Adrenal gland (tissue), 12 donors: ENCODE measurements around the gene PTPRU. TPM values are rescaled to one million over a fixed set of nuclear protein-coding genes. Genes with fewer than 3 reads are reported as not detected.

ENCODE experiments used
- DNase-seq, 7 donors: peaks; one replicate each; pipeline ENCODE4 v3.0.0-alpha.2; 2019 to 2020
- H3K27ac ChIP-seq, 5 donors: fragments of 200-600 bp; sonication (generic) in 4 of 5; 1 replicate in 3 of 5; 2 replicates in 2 of 5; pipeline versions ENCODE4 v1.5.1 to v1.8.0; 2016 to 2020; ENCODE audit warnings: mild to moderate bottlenecking in 1 of 5
- H3K27me3 ChIP-seq: fragments of 200-600 bp; 2 replicates; pipeline ENCODE4 v1.8.0; 2021
- H3K36me3 ChIP-seq, 2 donors: fragments of 200-600 bp; replicated peaks in 1 of 2; 1 replicate in 1 of 2; 2 replicates in 1 of 2; pipeline versions ENCODE4 v1.5.1 to v1.8.0; 2018 to 2022
- H3K4me1 ChIP-seq, 2 donors: fragments of 200-600 bp; replicated peaks in 1 of 2; 1 replicate in 1 of 2; 2 replicates in 1 of 2; pipeline versions ENCODE4 v1.5.1 to v1.8.0; 2018 to 2021
- H3K4me3 ChIP-seq, 4 donors: fragments of 200-600 bp; sonication (generic) in 3 of 4; one replicate each; pipeline ENCODE4 v1.5.1; 2016 to 2018
- H3K9me3 ChIP-seq, 3 donors: fragments of 200-600 bp; sonication (generic) in 1 of 3; replicated peaks in 1 of 3; 1 replicate in 2 of 3; 2 replicates in 1 of 3; pipeline versions ENCODE4 v1.5.1 to v1.8.0; 2016 to 2021
- CTCF ChIP-seq, 6 experiments: fragments of 450-650 bp in 4 of 6; fragments of 200-600 bp in 2 of 6; sonication (generic) in 1 of 6; IDR thresholded peaks; 1 replicate in 5 of 6; 2 replicates in 1 of 6; pipeline versions ENCODE4 v1.5.1 to v1.8.0; 2016 to 2021; ENCODE audit warnings: antibody characterized with exemption in 6 of 6, mild to moderate bottlenecking in 2 of 6, moderate library complexity in 1 of 6
- POLR2A ChIP-seq, 2 donors: fragments of 450-650 bp; IDR thresholded peaks; one replicate each; pipeline ENCODE4 v1.6.1; 2017; ENCODE audit warnings: antibody characterized with exemption in 2 of 2, mild to moderate bottlenecking in 2 of 2, moderate library complexity in 1 of 2
- WGBS, 4 donors: extraction: QIAGEN DNeasy Blood & Tissue Kit in 2 of 4; methylation state at CpG; one replicate each; pipeline versions ENCODE4 v1.1.5 to v1.1.7; 2013 to 2017; 5-methylcytosine and 5-hydroxymethylcytosine counted together
- intact Hi-C, 2 donors: fragments of 100-400 bp; cut with DNase I; formaldehyde crosslinking; loops; one replicate each; pipeline versions ENCODE4 v1.14.1 to v1.15.0; 2022 to 2023
- polyA plus RNA-seq, 3 donors: library from polyadenylated mRNA; stranded (reverse); fragments of 200-250 nt in 2 of 3; fragments of 350-450 nt in 1 of 3; fragmentation: Illumina TruSeq in 1 of 3; extraction: RNeasy Lipid Tissue Mini Kit (QIAGEN cat#74804) in 1 of 3; gene quantifications; one replicate each; pipeline ENCODE4 v1.2.3, GENCODE V29; 2013 to 2014
- total RNA-seq, 9 donors: library from RNA; depleted of rRNA in 4 of 9; stranded (reverse); fragments of >200 nt in 4 of 9; fragments of 120-200 nt in 1 of 9; fragmentation: NEBNext Ultra II Directional in 1 of 9; extraction: Animal tissue kit (Norgen Biotek cat#: 25700) in 1 of 9; gene quantifications; one replicate each; pipeline versions ENCODE4 v1.1.0 to v1.2.4, GENCODE V29; 2013 to 2023
- donor health status: healthy with polysubstance abuse.
- donor health status: Bipolar disorder and iron deficiency.
- donor health status: DM: yes; HTN: yes; CAD: no.
- donor health status: DM: no; HTN: no; CAD: no.
- donor health status: DM: no; HTN: no; CAD: no.
- donor health status: DM: yes; HTN: yes; CAD: no.

PTPRU gene
- total and polyA plus RNA-seq, 12 donors: 1.4 to 14.4 (median 6.7) TPM

DNA sequence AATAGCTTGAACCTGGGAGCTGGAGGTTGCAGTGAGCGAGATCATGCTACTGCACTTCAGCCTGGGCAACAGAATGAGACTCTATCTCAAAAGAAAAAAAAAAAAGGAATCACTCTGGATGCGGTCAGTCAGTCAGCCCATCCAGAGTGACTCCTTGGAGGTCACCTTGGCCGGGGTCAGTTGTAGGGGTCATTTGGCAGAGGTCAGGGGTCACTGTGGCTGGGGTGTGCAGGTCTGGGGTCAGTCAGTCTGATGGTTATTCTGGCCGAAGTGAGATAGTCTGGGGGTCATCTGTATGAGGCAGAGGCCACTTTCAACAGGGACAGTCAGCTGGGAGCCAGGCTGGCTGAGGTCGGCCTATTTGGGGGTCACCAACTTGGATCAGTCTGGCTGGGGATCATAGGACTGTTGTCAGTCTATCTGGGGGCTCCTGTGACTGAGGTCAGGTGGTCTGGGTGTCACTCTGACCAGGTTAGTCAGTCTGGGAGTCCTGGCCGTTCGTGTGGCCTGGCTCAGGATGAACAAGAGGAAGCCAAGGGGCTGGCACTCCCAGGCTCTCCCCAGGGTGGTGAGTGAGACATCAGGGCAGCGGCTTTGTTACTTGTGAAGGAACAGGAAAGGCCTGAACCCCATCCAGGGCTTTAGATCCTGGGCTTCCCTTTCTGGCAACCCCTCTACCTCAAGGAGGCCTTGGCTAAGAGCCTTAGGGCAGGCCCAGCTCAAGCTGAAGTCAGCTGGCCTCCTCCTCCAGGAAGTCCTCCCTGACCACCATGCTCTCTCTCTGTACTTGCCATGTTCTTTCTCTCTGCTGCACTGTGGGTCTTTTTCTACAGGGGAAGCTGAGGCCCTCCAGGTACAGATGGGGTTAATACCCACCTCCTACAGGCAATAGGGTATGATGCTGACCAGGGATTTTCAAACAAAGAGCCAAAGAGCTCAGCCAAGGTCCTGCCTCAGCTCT, 15.1 kb downstream of the PTPRU start:
- Histone ChIP-seq H3K4me3 (no peak overlapping the region), H3K36me3 (no peaks in the 10 kb centered on the region), H3K27me3 (no peaks in the 10 kb centered on the region), H3K9me3 (no peaks in the 10 kb centered on the region), H3K27ac (no peak overlapping the region), H3K4me1 (no peaks in the 10 kb centered on the region)
- DNase-seq: no peak
- TF ChIP-seq CTCF (IDR thresholded peaks at IDR 0.05) (no peak), POLR2A (IDR thresholded peaks at IDR 0.05) (no peak)
- WGBS, 4 donors: 77 to 88% (median 84%) methylated on average over 4 to 8 of the region's 8 CpGs
- intact Hi-C loops: no loop called here

GRCh38 chr1:29253180-29253579, 16.9 kb downstream of the PTPRU start:
- Histone ChIP-seq H3K9me3 (no peaks in the 10 kb centered on the region), H3K4me3 (no peak overlapping the region), H3K27me3 (no peaks in the 10 kb centered on the region), H3K27ac (no peak overlapping the region), H3K36me3 (no peaks in the 10 kb centered on the region), H3K4me1 (no peaks in the 10 kb centered on the region)
- TF ChIP-seq CTCF (IDR thresholded peaks at IDR 0.05): no peak
- WGBS, 4 donors: 92 to 96% (median 95%) methylated on average over 3 of the region's 3 CpGs
- DNase-seq: no peak
- intact Hi-C loops: no loop called here

GRCh38 chr1:29254346-29254745, 18.0 kb downstream of the PTPRU start:
- WGBS, 4 donors: 78 to 94% (median 91%) methylated on average over 7 of the region's 7 CpGs
- Histone ChIP-seq H3K4me1 (peaks cover 4 to 6% of the 10 kb centered on the region in 2 donors), H3K4me3 (no peak overlapping the region), H3K27ac (no peak overlapping the region), H3K27me3 (peaks cover 5% of the 10 kb centered on the region), H3K36me3 (no peaks in the 10 kb centered on the region), H3K9me3 (no peaks in the 10 kb centered on the region)
- intact Hi-C loops: no loop called here
- no peak for TF ChIP-seq POLR2A (IDR thresholded peaks at IDR 0.05)
- no peak for TF ChIP-seq CTCF (IDR thresholded peaks at IDR 0.05)
- DNase-seq: no peak

DNA sequence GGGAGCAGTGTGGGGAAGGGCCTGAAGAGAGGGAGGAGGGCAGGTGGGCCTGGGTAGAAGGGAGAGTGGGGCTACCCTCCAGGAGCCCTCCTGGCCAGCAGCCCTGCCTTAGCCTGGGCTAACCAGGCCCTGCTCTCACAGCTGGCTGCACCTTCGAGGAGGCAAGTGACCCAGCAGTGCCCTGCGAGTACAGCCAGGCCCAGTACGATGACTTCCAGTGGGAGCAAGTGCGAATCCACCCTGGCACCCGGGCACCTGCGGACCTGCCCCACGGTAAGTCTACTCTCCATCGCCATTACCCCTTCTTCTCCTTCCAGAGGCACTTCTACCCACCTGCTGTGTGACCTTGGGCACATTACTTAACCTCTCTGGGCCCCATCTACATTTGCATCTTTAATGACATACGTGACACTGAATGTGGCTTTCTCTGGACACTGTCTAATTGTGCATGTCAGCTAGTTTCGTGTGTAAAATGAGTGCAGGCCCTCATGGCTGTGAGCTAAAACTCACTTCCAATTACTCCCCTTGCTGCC, 18.9 kb downstream of the PTPRU start:
- Histone ChIP-seq H3K9me3 (no peaks in the 10 kb centered on the region), H3K4me1 (peaks cover 13% of the 10 kb centered on the region in 2 donors), H3K27ac (no peak overlapping the region), H3K27me3 (peaks cover 5% of the 10 kb centered on the region), H3K4me3 (no peak overlapping the region), H3K36me3 (no peaks in the 10 kb centered on the region)
- no peak for TF ChIP-seq POLR2A (IDR thresholded peaks at IDR 0.05)
- no peak for TF ChIP-seq CTCF (IDR thresholded peaks at IDR 0.05)
- intact Hi-C loops: no loop called here
- no peak for DNase-seq
- 82 to 89% (median 85%) methylated on average over 9 to 10 of the region's 10 CpGs for WGBS, 4 donors
